ENCODE measurements around the gene EPHB4. TPM values are rescaled to one million over a fixed set of nuclear protein-coding genes. Genes with fewer than 3 reads are reported as not detected.
A peak's percentile ranks its signal among the peaks of the same experiment; 100 is the strongest.

Gene EPHB4
- total and polyA plus RNA-seq, 2 of the 4 experiments (the other 2 are of a cell fraction), result 34.5 to 36.4 TPM

- H3K18ac ChIP-seq (ENCODE audit: low read depth, low read length), result no peak overlapping the region
- ChIA-PET CTCF (no interaction called here), POLR2A (ENCODE audit: unreplicated experiment) (no interaction called here)
- TF ChIP-seq USF2 (IDR thresholded peaks at IDR 0.05; ENCODE audit: low read depth, low read length) (no peak), CEBPB (IDR thresholded peaks at IDR 0.05; ENCODE audit: low read depth, low read length) (no peak)
- 0 out of 2 replicates have a peak, but pooled peaks cover 3% of the 10 kb centered on the region for H4K20me1 ChIP-seq (ENCODE audit: insufficient read depth, low read length)
- no peak overlapping the region for H3K27ac ChIP-seq (ENCODE audit: insufficient read depth, low read length)
- H2AFZ ChIP-seq (replicated peaks; ENCODE audit: low read length, poor library complexity), result no peak overlapping the region
- no peak overlapping the region for H4K5ac ChIP-seq (ENCODE audit: low read depth, low read length)
- 77% methylated on average over 7 of the region's 17 CpGs; no CpG with 5 or more reads in 1 of the 2 experiments for WGBS, 2 experiments (ENCODE audit: extremely low coverage in 2 of 2, insufficient read length in 1 of 2)
- H3K27me3 ChIP-seq (ENCODE audit: control insufficient read depth, insufficient read depth, low read length), result no peaks in the 10 kb centered on the region
- H3K14ac ChIP-seq (replicated peaks; ENCODE audit: low read depth, low read length), result no peak overlapping the region
- no peak overlapping the region for H3K4me2 ChIP-seq (ENCODE audit: low read depth, low read length)
- no peak overlapping the region for H4K91ac ChIP-seq (ENCODE audit: insufficient read depth, low read depth, low read length)
- H2BK15ac ChIP-seq (ENCODE audit: low read depth, low read length), result no peak overlapping the region
- no peak overlapping the region for H3K23ac ChIP-seq (ENCODE audit: low read depth, low read length)
- H3K4me1 ChIP-seq (ENCODE audit: control insufficient read depth, insufficient read depth, low read length), result peaks cover 18% of the 10 kb centered on the region
- intact Hi-C loops (cut with micrococcal nuclease), result no loop called here
- H2BK5ac ChIP-seq (ENCODE audit: low read depth, low read length, poor library complexity, severe bottlenecking), result no peak overlapping the region
- peak overlapping the region; percentile 49 for H2AK5ac ChIP-seq (ENCODE audit: low read depth, low read length)
- H2AK9ac ChIP-seq (replicated peaks; ENCODE audit: low read depth, low read length, poor library complexity), result peak overlapping the region; percentile 84
- no peak overlapping the region for H2BK20ac ChIP-seq (ENCODE audit: low read depth, low read length)
- H2BK120ac ChIP-seq (ENCODE audit: low read depth, low read length), result no peak overlapping the region
- BruUV-seq (replicated peaks), result no TSS peak
- H4K8ac ChIP-seq (ENCODE audit: low read depth in 2 of 2, low read length in 2 of 2), result no peak overlapping the region
- in situ Hi-C loops (cut with MboI; ENCODE audit: low sequenced_read_pairs), result loop anchor here (25.0 kb wide), 2 partner anchors 278 to 403 kb away; partner anchors contain the start of genes FBXO24, LRCH4 and SPACDR
- peaks cover 4% of the 10 kb centered on the region; the same call in 1 of the 2 replicates for H3K9me1 ChIP-seq (ENCODE audit: insufficient read depth, low read length)
- no peak overlapping the region for H3K4me3 ChIP-seq (ENCODE audit: insufficient read depth, low read depth, low read length)
- peaks cover 3 to 35% of the 10 kb centered on the region in 2 experiments for H3K79me1 ChIP-seq (ENCODE audit: low read depth in 1 of 2, low read length in 2 of 2)
- H3K9me3 ChIP-seq (ENCODE audit: control insufficient read depth, insufficient read depth, low read length), result no peaks in the 10 kb centered on the region
- peaks cover 24% of the 10 kb centered on the region for H3K36me3 ChIP-seq (ENCODE audit: control insufficient read depth, insufficient read depth, low read length)
- ATAC-seq (ENCODE audit: low read depth), result no peak
- H3K56ac ChIP-seq (ENCODE audit: extremely low read depth, insufficient read depth, low read length), result no peak overlapping the region
- 0 out of 2 replicates have a peak overlapping the region, but pooled peaks have one; percentile 9 for H3K4ac ChIP-seq (ENCODE audit: low read depth, low read length)
- dilution Hi-C loops (cut with HindIII; ENCODE audit: low sequenced_read_pairs, unreplicated experiment), result no loop called here
- H3K9ac ChIP-seq (ENCODE audit: low read depth, low read length), result no peak overlapping the region
- DNase-seq, result peak; percentile 45
Measured at GRCh38 chr7:100865372-100865911, 38.1 kb upstream of the EPHB4 start.

Data from IMR-90 (cell line).